H9 (cell line): Measurements from ENCODE around the gene PFDN4. TPM values are rescaled to one million over a fixed set of nuclear protein-coding genes. Genes with fewer than 3 reads are reported as not detected.

Experiments
- DNase-seq: peaks from one replicate; pipeline ENCODE4 v3.0.0-alpha.2; 2017
- H2AFZ ChIP-seq: one replicate; pipeline ENCODE4 v1.6.1; 2013; ENCODE audit warnings: mild to moderate bottlenecking, low read length, control low read depth, moderate library complexity
- H2AK5ac ChIP-seq: 2 replicates; pipeline ENCODE4 v1.6.1; 2013; ENCODE audit warnings: low read length, control low read depth, mixed read lengths; ENCODE audit not compliant: insufficient read length
- H2BK120ac ChIP-seq: one replicate; pipeline ENCODE4 v1.6.1; 2013; ENCODE audit warnings: low read depth, mild to moderate bottlenecking, low read length, control low read depth, inconsistent platforms; ENCODE audit not compliant: poor library complexity, severe bottlenecking
- H2BK12ac ChIP-seq: 2 replicates; pipeline ENCODE4 v1.6.1; 2013; ENCODE audit warnings: low read length, control low read depth, mixed read lengths, low read depth; ENCODE audit not compliant: insufficient read length
- H2BK15ac ChIP-seq: 2 replicates; pipeline ENCODE4 v1.6.1; 2013; ENCODE audit warnings: low read depth, low read length, control low read depth
- H2BK20ac ChIP-seq: one replicate; pipeline ENCODE4 v1.6.1; 2013; ENCODE audit warnings: low read depth, mild to moderate bottlenecking, low read length, control low read depth, inconsistent platforms; ENCODE audit not compliant: poor library complexity, severe bottlenecking
- H2BK5ac ChIP-seq: 2 replicates; pipeline ENCODE4 v1.6.1; 2013; ENCODE audit warnings: low read length, control low read depth, mixed read lengths; ENCODE audit not compliant: insufficient read length
- H3K14ac ChIP-seq: 2 replicates; pipeline ENCODE4 v1.6.1; 2013; ENCODE audit warnings: low read length, control low read depth; ENCODE audit not compliant: insufficient read depth
- H3K18ac ChIP-seq: 2 replicates; pipeline ENCODE4 v1.6.1; 2013; ENCODE audit warnings: low read depth, mild to moderate bottlenecking, mixed read lengths, low read length, control low read depth; ENCODE audit not compliant: insufficient read length
- H3K23ac ChIP-seq: 2 replicates; pipeline ENCODE4 v1.6.1; 2013; ENCODE audit warnings: low read length, control low read depth, mixed read lengths, low read depth; ENCODE audit not compliant: insufficient read length
- H3K23me2 ChIP-seq: 2 replicates; pipeline ENCODE4 v1.6.1; 2013; ENCODE audit warnings: low read depth, mild to moderate bottlenecking, mixed read lengths, low read length, control low read depth; ENCODE audit not compliant: insufficient read length, poor library complexity, severe bottlenecking
- H3K27ac ChIP-seq: 2 replicates; pipeline ENCODE4 v1.5.1; 2013; ENCODE audit warnings: low read length, control low read depth, mixed read lengths, low read depth; ENCODE audit not compliant: insufficient read length
- H3K27me3 ChIP-seq: 2 replicates; pipeline ENCODE4 v1.6.1; 2013; ENCODE audit warnings: low read length, control low read depth, inconsistent platforms; ENCODE audit not compliant: insufficient read depth
- H3K4ac ChIP-seq: 2 replicates; pipeline ENCODE4 v1.6.1; 2013; ENCODE audit warnings: low read depth, mild to moderate bottlenecking, control low read depth, inconsistent platforms, low read length, moderate library complexity
- H3K4me1 ChIP-seq: 2 replicates; pipeline ENCODE4 v1.6.1; 2013; ENCODE audit warnings: low read length, control low read depth, inconsistent platforms; ENCODE audit not compliant: insufficient read depth
- H3K4me2 ChIP-seq: 2 replicates; pipeline ENCODE4 v1.6.1; 2013; ENCODE audit warnings: low read length, control low read depth, mixed read lengths; ENCODE audit not compliant: insufficient read length, insufficient read depth
- H3K56ac ChIP-seq: 2 replicates; pipeline ENCODE4 v1.6.1; 2013; ENCODE audit warnings: low read depth, mild to moderate bottlenecking, mixed read lengths, low read length, control low read depth; ENCODE audit not compliant: insufficient read length
- H3K79me1 ChIP-seq: 2 replicates; pipeline ENCODE4 v1.6.1; 2013; ENCODE audit warnings: low read depth, mild to moderate bottlenecking, moderate library complexity, low read length, control low read depth, inconsistent platforms; ENCODE audit not compliant: insufficient read depth, poor library complexity, severe bottlenecking
- H3K79me2 ChIP-seq: 2 replicates; pipeline ENCODE4 v1.6.1; 2013; ENCODE audit warnings: low read length, control low read depth, inconsistent platforms; ENCODE audit not compliant: insufficient read depth
- H3K9ac ChIP-seq: 2 replicates; pipeline ENCODE4 v1.6.1; 2013; ENCODE audit warnings: low read length, control low read depth, mixed read lengths; ENCODE audit not compliant: insufficient read length; ENCODE audit errors: extremely low read depth
- H3K9me3 ChIP-seq: one replicate; pipeline ENCODE4 v1.6.1; 2013; ENCODE audit warnings: low read depth, low read length, inconsistent platforms; ENCODE audit not compliant: control insufficient read depth
- H3T11ph ChIP-seq: one replicate; pipeline ENCODE4 v1.6.1; 2013; ENCODE audit warnings: mild to moderate bottlenecking, low read length, control low read depth, inconsistent platforms
- H4K20me1 ChIP-seq: one replicate; pipeline ENCODE4 v1.6.1; 2013; ENCODE audit not compliant: control insufficient read depth, insufficient read length, insufficient read depth
- H4K5ac ChIP-seq: 2 replicates; pipeline ENCODE4 v1.6.1; 2013; ENCODE audit warnings: low read depth, mild to moderate bottlenecking, mixed read lengths, low read length, control low read depth; ENCODE audit not compliant: insufficient read length
- H4K8ac ChIP-seq: replicated peaks from 2 replicates; pipeline ENCODE4 v1.6.1; 2013; ENCODE audit warnings: low read length, control low read depth, mixed read lengths, low read depth; ENCODE audit not compliant: insufficient read length
- H4K91ac ChIP-seq: 2 replicates; pipeline ENCODE4 v1.6.1; 2013; ENCODE audit warnings: low read depth, mild to moderate bottlenecking, moderate library complexity, mixed read lengths, low read length, control low read depth; ENCODE audit not compliant: insufficient read length
- H3K27ac Mint-ChIP-seq, 3 experiments: 2 replicates in 2 of 3; 3 replicates in 1 of 3; pipeline ENCODE4 v1.8.0; 2020 to 2021; ENCODE audit warnings: mixed read lengths in 3 of 3, mild to moderate bottlenecking in 1 of 3, moderate library complexity in 1 of 3
- H3K27me3 Mint-ChIP-seq: 2 replicates; pipeline ENCODE4 v1.8.0; 2021; ENCODE audit warnings: low read depth, mild to moderate bottlenecking, moderate library complexity, mixed read lengths
- H3K36me3 Mint-ChIP-seq, 3 experiments: 2 replicates in 2 of 3; 3 replicates in 1 of 3; pipeline ENCODE4 v1.8.0; 2020 to 2021; ENCODE audit warnings: low read depth in 3 of 3, mixed read lengths in 3 of 3; ENCODE audit not compliant: insufficient read depth in 1 of 3
- H3K4me1 Mint-ChIP-seq, 2 experiments: 2 replicates each; pipeline ENCODE4 v1.8.0; 2020; ENCODE audit warnings: mixed read lengths in 2 of 2
- H3K4me3 Mint-ChIP-seq, 2 experiments: 2 replicates in 1 of 2; 3 replicates in 1 of 2; pipeline ENCODE4 v1.8.0; 2020 to 2021; ENCODE audit warnings: mild to moderate bottlenecking in 2 of 2, mixed read lengths in 2 of 2, moderate library complexity in 1 of 2
- H3K9me3 Mint-ChIP-seq, 2 experiments: 2 replicates in 1 of 2; 3 replicates in 1 of 2; pipeline ENCODE4 v1.8.0; 2020; ENCODE audit warnings: mild to moderate bottlenecking in 2 of 2, mixed read lengths in 2 of 2, moderate library complexity in 1 of 2
- CTCF ChIP-seq: fragments of 200-600 bp; sonication (generic); conservative IDR thresholded peaks from 3 replicates; pipeline ENCODE4 v1.8.0; 2021; ENCODE audit warnings: antibody characterized with exemption, mild to moderate bottlenecking
- WGBS: extraction: QIAGEN DNeasy Blood & Tissue Kit; methylation state at CpG from one replicate; pipeline ENCODE4 v1.1.7; 2013; ENCODE audit warnings: missing lambda C conversion rate, low lambda C conversion rate, mixed read lengths; ENCODE audit not compliant: insufficient read length; ENCODE audit errors: extremely low coverage; 5-methylcytosine and 5-hydroxymethylcytosine counted together
- total RNA-seq: library from RNA; stranded (reverse); gene quantifications from 2 replicates; pipeline ENCODE4 v1.2.1, GENCODE V29; 2021

The PFDN4 gene
- total RNA-seq, 1 experiment from 2014 or later = 73.6 TPM

GRCh38 chr20:54166987-54167662, 40.8 kb upstream of the PFDN4 start:
- no CpG with 5 or more reads among the region's 7 CpGs for WGBS
- Histone ChIP-seq H2AFZ (no peak overlapping the region), H3K9ac (no peak overlapping the region), H4K91ac (no peak overlapping the region), H2AK5ac (no peak overlapping the region), H3K27ac (no peak overlapping the region), H3K23ac (no peak overlapping the region), H4K5ac (no peak overlapping the region), H3K9me3 (no peaks in the 10 kb centered on the region), H3K56ac (no peak overlapping the region), H3K4me1 (no peaks in the 10 kb centered on the region), H3K27me3 (peaks cover 10% of the 10 kb centered on the region; the same call in 1 of the 2 replicates), H3K79me2 (no peaks in the 10 kb centered on the region), H2BK5ac (no peak overlapping the region), H3K23me2 (no peaks in the 10 kb centered on the region), H2BK12ac (no peak overlapping the region), H3K18ac (no peak overlapping the region), H4K20me1 (no peaks in the 10 kb centered on the region), H3T11ph (no peak overlapping the region), H3K14ac (no peak overlapping the region), H3K79me1 (no peaks in the 10 kb centered on the region), H2BK15ac (no peak overlapping the region), H2BK120ac (no peak overlapping the region), H4K8ac (no peak overlapping the region), H2BK20ac (no peak overlapping the region), H3K4ac (no peak overlapping the region), H3K4me2 (no peak overlapping the region)
- DNase-seq = no peak
- Mint-ChIP-seq H3K4me1 (peaks cover 0 to 5% of the 10 kb centered on the region in 2 experiments; a peak in 1 of 4 replicates), H3K4me3 (no peak overlapping the region), H3K27ac (no peak overlapping the region), H3K27me3 (peaks cover 49% of the 10 kb centered on the region), H3K9me3 (no peaks in the 10 kb centered on the region; a peak in 1 of 5 replicates), H3K36me3 (no peaks in the 10 kb centered on the region)
- no peak for TF ChIP-seq CTCF
